Choroid plexus epithelial cell (primary cell): Measurements from ENCODE around the gene MRTFA.

Experiments
- DNase-seq: peaks from one replicate; pipeline ENCODE4 v3.0.0-alpha.2; 2010; ENCODE audit warnings: low read depth
- H3K4me3 ChIP-seq: 2 replicates; pipeline ENCODE4 v1.5.1; 2011; ENCODE audit warnings: low read depth, mild to moderate bottlenecking, control low read depth, low read length, moderate library complexity
- CTCF ChIP-seq: conservative IDR thresholded peaks from 2 replicates; pipeline ENCODE4 v1.5.1; 2011; ENCODE audit warnings: low read depth, mild to moderate bottlenecking, control low read depth, inconsistent platforms, low read length, moderate library complexity

The MRTFA gene

GRCh38 chr22:40636380-40637182, at the start of gene MRTFA:
MRTFA (minus strand) TSS chr22:40636719.
- TF ChIP-seq CTCF, result no peak
- DNase-seq, result peak; percentile 100
- peak within 1 kb of the TSS; percentile 96 for H3K4me3 ChIP-seq

- no peak for TF ChIP-seq CTCF
- H3K4me3 ChIP-seq, result no peak overlapping the region
- DNase-seq, result no peak
Measured at GRCh38 chr22:40685406-40685805, 48.9 kb upstream of the MRTFA start.

- DNase-seq, result no peak
Measured at GRCh38 chr22:40684728-40685127, 48.2 kb upstream of the MRTFA start.

GRCh38 chr22:40681451-40681850, 44.9 kb upstream of the MRTFA start:
- no peak for TF ChIP-seq CTCF
- no peak overlapping the region for H3K4me3 ChIP-seq
- no peak for DNase-seq

More at GRCh38 chr22:40684728-40685127, 48.2 kb upstream of the MRTFA start:
- H3K4me3 ChIP-seq, result no peak overlapping the region
- TF ChIP-seq CTCF, result no peak

- TF ChIP-seq CTCF, result no peak
- no peak for DNase-seq
- no peak overlapping the region for H3K4me3 ChIP-seq
Measured at GRCh38 chr22:40680819-40681183, 44.3 kb upstream of the MRTFA start.

- no peak overlapping the region for H3K4me3 ChIP-seq
- TF ChIP-seq CTCF, result peak; percentile 31
- DNase-seq, result peak; percentile 27
Measured at GRCh38 chr22:40679964-40680818, 43.7 kb upstream of the MRTFA start.
